Astrocyte (in vitro differentiated cells and primary cell): ENCODE data around the gene SECISBP2. TPM values are rescaled to one million over a fixed set of nuclear protein-coding genes. Genes with fewer than 3 reads are reported as not detected.
A peak's percentile ranks its signal among the peaks of the same experiment; 100 is the strongest.
"Not testable (repeated sequence)": the region's sequence is repeated elsewhere in the genome, so short reads cannot be mapped to it uniquely, and the experiment has no call there.

Source experiments
- DNase-seq: peaks from one replicate; pipeline ENCODE4 v3.0.0-alpha.2; 2010; ENCODE audit warnings: low read depth
- FAIRE-seq: peaks from 2 replicates; lab custom pipeline; 2011; peaks lifted over from hg19 to GRCh38; lab: Jason Lieb, UNC
- H2AFZ ChIP-seq: 2 replicates; pipeline ENCODE4 v1.6.0; 2012; ENCODE audit warnings: low read depth, low read length, inconsistent platforms
- H3K27ac ChIP-seq: 2 replicates; pipeline ENCODE4 v1.5.1; 2011; ENCODE audit warnings: low read depth, low read length, inconsistent platforms
- H3K27me3 ChIP-seq: 2 replicates; pipeline ENCODE4 v1.6.0; 2011; ENCODE audit warnings: low read length, inconsistent platforms; ENCODE audit not compliant: insufficient read depth
- H3K36me3 ChIP-seq: 2 replicates; pipeline ENCODE4 v1.5.1; 2011; ENCODE audit warnings: low read length, inconsistent platforms; ENCODE audit not compliant: insufficient read depth
- H3K4me1 ChIP-seq: 2 replicates; pipeline ENCODE4 v1.5.1; 2011; ENCODE audit warnings: low read length, inconsistent platforms; ENCODE audit not compliant: insufficient read depth
- H3K4me2 ChIP-seq: 2 replicates; pipeline ENCODE4 v1.6.0; 2012; ENCODE audit warnings: low read length, inconsistent platforms
- H3K4me3 ChIP-seq: 2 replicates; pipeline ENCODE4 v1.5.1; 2011; ENCODE audit warnings: low read depth, mild to moderate bottlenecking, low read length, inconsistent platforms; ENCODE audit not compliant: insufficient read depth
- H3K79me2 ChIP-seq: 2 replicates; pipeline ENCODE4 v1.6.0; 2012; ENCODE audit warnings: mild to moderate bottlenecking, low read length, inconsistent platforms; ENCODE audit not compliant: insufficient read depth
- H3K9ac ChIP-seq: 2 replicates; pipeline ENCODE4 v1.6.0; 2012; ENCODE audit warnings: mild to moderate bottlenecking, low read length, inconsistent platforms
- H3K9me3 ChIP-seq: 2 replicates; pipeline ENCODE4 v1.5.1; 2012; ENCODE audit warnings: low read depth, mild to moderate bottlenecking, low read length, inconsistent platforms; ENCODE audit not compliant: insufficient read depth
- H4K20me1 ChIP-seq: 2 replicates; pipeline ENCODE4 v1.6.0; 2012; ENCODE audit warnings: low read length, inconsistent platforms; ENCODE audit not compliant: insufficient read depth
- H3K27ac Mint-ChIP-seq: one replicate; pipeline ENCODE4 v1.8.0; 2021; ENCODE audit warnings: mild to moderate bottlenecking, mixed read lengths; ENCODE audit not compliant: unreplicated experiment
- H3K27me3 Mint-ChIP-seq: one replicate; pipeline ENCODE4 v1.8.0; 2021; ENCODE audit warnings: low read depth, mixed read lengths; ENCODE audit not compliant: unreplicated experiment
- H3K36me3 Mint-ChIP-seq: one replicate; pipeline ENCODE4 v1.8.0; 2021; ENCODE audit warnings: low read depth, mixed read lengths; ENCODE audit not compliant: unreplicated experiment
- H3K4me1 Mint-ChIP-seq: one replicate; pipeline ENCODE4 v1.8.0; 2021; ENCODE audit warnings: low read depth, mixed read lengths; ENCODE audit not compliant: unreplicated experiment
- H3K4me3 Mint-ChIP-seq: one replicate; pipeline ENCODE4 v1.8.0; 2021; ENCODE audit warnings: mild to moderate bottlenecking, moderate library complexity, mixed read lengths; ENCODE audit not compliant: unreplicated experiment
- H3K9me3 Mint-ChIP-seq: one replicate; pipeline ENCODE4 v1.8.0; 2021; ENCODE audit warnings: mild to moderate bottlenecking, mixed read lengths; ENCODE audit not compliant: unreplicated experiment
- EZH2 ChIP-seq: IDR thresholded peaks from 2 replicates; pipeline ENCODE4 v1.6.1; 2012; ENCODE audit warnings: mild to moderate bottlenecking, low read length, inconsistent platforms; ENCODE audit not compliant: insufficient read depth
- total RNA-seq: library from RNA; stranded (reverse); gene quantifications from 2 replicates; pipeline ENCODE4 v1.2.1, GENCODE V29; 2021
- TF ChIP-seq, protein P1 (sequence below): IDR thresholded peaks from 2 replicates; pipeline ENCODE4 v1.5.1; 2011; ENCODE audit warnings: low read depth, mild to moderate bottlenecking, inconsistent platforms, low read length, moderate library complexity; ENCODE audit not compliant: insufficient read depth

SECISBP2 gene
- total RNA-seq, 1 donor from 2014 or later, result 19.0 TPM

DNA sequence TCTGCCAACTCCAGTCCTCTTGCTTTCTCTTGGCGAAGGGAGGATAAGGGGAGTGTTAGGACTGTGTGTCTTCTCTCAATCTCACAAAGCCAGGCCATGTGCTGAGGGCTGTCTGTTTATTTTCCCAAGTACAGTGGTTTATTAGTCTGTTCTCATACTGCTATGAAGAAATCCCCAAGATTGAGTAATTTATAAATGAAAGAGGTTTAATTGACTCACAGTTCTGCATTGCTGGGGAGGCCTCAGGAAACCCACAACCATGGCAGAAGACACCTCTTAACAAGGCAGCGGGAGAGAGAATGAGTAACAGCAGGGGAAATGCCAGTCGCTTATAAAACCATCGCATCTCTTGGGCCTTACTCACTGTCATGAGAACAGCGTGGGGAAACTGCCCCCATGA is 43.5 kb upstream of the SECISBP2 start:
- Mint-ChIP-seq H3K9me3 (peaks cover 30% of the 10 kb centered on the region), H3K4me1 (peaks cover 3% of the 10 kb centered on the region), H3K27ac (no peak overlapping the region), H3K4me3 (no peak overlapping the region), H3K27me3 (no peaks in the 10 kb centered on the region), H3K36me3 (peaks cover 5% of the 10 kb centered on the region)
- H3K4me2 ChIP-seq, result no peak overlapping the region
- H3K4me1 ChIP-seq, result peaks cover 4% of the 10 kb centered on the region
- no peaks in the 10 kb centered on the region for H3K36me3 ChIP-seq
- no peaks in the 10 kb centered on the region for H3K27me3 ChIP-seq
- H4K20me1 ChIP-seq, result no peaks in the 10 kb centered on the region
- H3K27ac ChIP-seq, result peak overlapping the region; percentile 72
- DNase-seq (peak; percentile 96), FAIRE-seq (no peak)
- peak overlapping the region; percentile 42 for H3K9ac ChIP-seq
- H2AFZ ChIP-seq, result no peak overlapping the region
- TF ChIP-seq, protein P1, sequence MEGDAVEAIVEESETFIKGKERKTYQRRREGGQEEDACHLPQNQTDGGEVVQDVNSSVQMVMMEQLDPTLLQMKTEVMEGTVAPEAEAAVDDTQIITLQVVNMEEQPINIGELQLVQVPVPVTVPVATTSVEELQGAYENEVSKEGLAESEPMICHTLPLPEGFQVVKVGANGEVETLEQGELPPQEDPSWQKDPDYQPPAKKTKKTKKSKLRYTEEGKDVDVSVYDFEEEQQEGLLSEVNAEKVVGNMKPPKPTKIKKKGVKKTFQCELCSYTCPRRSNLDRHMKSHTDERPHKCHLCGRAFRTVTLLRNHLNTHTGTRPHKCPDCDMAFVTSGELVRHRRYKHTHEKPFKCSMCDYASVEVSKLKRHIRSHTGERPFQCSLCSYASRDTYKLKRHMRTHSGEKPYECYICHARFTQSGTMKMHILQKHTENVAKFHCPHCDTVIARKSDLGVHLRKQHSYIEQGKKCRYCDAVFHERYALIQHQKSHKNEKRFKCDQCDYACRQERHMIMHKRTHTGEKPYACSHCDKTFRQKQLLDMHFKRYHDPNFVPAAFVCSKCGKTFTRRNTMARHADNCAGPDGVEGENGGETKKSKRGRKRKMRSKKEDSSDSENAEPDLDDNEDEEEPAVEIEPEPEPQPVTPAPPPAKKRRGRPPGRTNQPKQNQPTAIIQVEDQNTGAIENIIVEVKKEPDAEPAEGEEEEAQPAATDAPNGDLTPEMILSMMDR, result no peak
- no peak for TF ChIP-seq EZH2
- H3K79me2 ChIP-seq, result no peaks in the 10 kb centered on the region
- H3K4me3 ChIP-seq, result no peak overlapping the region
- no peaks in the 10 kb centered on the region for H3K9me3 ChIP-seq

DNA sequence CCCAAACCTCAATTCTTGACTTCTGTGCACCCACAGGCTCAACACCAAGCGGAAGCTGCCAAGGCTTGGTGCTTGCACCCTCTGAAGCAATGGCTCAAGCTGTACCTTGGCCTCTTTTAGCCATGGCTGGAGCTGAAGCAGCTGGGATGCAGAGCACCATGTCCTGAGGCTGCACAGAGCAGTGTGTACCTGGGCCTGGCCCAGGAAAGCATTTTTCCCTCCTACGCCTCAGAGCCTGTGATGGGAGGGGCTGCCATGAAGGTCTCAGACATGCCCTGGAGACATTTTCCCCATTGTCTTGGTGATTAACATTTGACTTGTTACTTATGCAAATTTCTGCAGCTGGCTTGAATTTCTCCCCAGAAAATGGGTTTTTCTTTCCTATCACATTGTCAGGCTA is 42.3 kb upstream of the SECISBP2 start:
- not testable (repeated sequence) for H3K4me1 Mint-ChIP-seq, DNase-seq, H3K9me3 ChIP-seq, H3K4me2 ChIP-seq, H4K20me1 ChIP-seq, H3K36me3 Mint-ChIP-seq, H3K27me3 ChIP-seq, H3K4me3 Mint-ChIP-seq, H3K27me3 Mint-ChIP-seq, H3K27ac ChIP-seq, FAIRE-seq, H3K27ac Mint-ChIP-seq, H3K4me1 ChIP-seq, H2AFZ ChIP-seq, H3K9ac ChIP-seq, H3K4me3 ChIP-seq, H3K36me3 ChIP-seq, H3K79me2 ChIP-seq
- H3K9me3 Mint-ChIP-seq, result peaks cover 31% of the 10 kb centered on the region

DNA sequence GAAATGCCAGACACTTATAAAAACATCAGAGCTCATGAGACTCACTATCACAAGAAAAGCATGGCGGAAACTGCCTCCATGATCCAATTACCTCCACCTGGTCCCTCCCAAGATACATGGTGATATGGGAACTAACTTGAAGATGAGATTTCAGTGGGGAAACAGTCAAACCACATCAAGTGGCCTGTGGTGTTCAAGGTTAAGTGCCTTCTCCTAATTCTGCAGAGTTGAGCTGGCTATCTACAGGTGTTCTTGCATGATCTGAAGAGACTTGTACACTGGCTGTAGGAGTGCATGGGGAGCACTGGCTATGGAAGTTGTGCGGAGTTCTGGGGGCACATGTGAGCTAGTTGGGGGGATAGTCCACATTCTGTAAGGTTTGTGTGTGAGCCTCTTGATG is 41.3 kb upstream of the SECISBP2 start:
- no peaks in the 10 kb centered on the region for H3K9me3 ChIP-seq
- no peaks in the 10 kb centered on the region for H3K79me2 ChIP-seq
- Mint-ChIP-seq H3K4me3 (no peak overlapping the region), H3K4me1 (peaks cover 3% of the 10 kb centered on the region), H3K36me3 (peaks cover 5% of the 10 kb centered on the region), H3K9me3 (peaks cover 31% of the 10 kb centered on the region), H3K27me3 (peaks cover 3% of the 10 kb centered on the region), H3K27ac (no peak overlapping the region)
- H3K27ac ChIP-seq, result no peak overlapping the region
- no peaks in the 10 kb centered on the region for H4K20me1 ChIP-seq
- H3K4me2 ChIP-seq, result no peak overlapping the region
- no peak overlapping the region for H3K9ac ChIP-seq
- TF ChIP-seq, protein P1, result no peak
- no peak for TF ChIP-seq EZH2
- H3K4me1 ChIP-seq, result peaks cover 4% of the 10 kb centered on the region
- no peak for DNase-seq
- no peak for FAIRE-seq
- no peaks in the 10 kb centered on the region for H3K36me3 ChIP-seq
- no peaks in the 10 kb centered on the region for H3K27me3 ChIP-seq
- no peak overlapping the region for H3K4me3 ChIP-seq
- no peak overlapping the region for H2AFZ ChIP-seq
